HG03521 (cell line): ENCODE measurements around the gene CRYBB1.
"Not testable (repeated sequence)": the region's sequence is repeated elsewhere in the genome, so short reads cannot be mapped to it uniquely, and the experiment has no call there.

ENCODE experiments used
- ATAC-seq: cut with Tn5 transposase; IDR thresholded peaks from one replicate; pipeline ENCODE4 v1.9.1; 2021; ENCODE audit warnings: mild to moderate bottlenecking, moderate library complexity; ENCODE audit not compliant: unreplicated experiment

CRYBB1 gene

DNA sequence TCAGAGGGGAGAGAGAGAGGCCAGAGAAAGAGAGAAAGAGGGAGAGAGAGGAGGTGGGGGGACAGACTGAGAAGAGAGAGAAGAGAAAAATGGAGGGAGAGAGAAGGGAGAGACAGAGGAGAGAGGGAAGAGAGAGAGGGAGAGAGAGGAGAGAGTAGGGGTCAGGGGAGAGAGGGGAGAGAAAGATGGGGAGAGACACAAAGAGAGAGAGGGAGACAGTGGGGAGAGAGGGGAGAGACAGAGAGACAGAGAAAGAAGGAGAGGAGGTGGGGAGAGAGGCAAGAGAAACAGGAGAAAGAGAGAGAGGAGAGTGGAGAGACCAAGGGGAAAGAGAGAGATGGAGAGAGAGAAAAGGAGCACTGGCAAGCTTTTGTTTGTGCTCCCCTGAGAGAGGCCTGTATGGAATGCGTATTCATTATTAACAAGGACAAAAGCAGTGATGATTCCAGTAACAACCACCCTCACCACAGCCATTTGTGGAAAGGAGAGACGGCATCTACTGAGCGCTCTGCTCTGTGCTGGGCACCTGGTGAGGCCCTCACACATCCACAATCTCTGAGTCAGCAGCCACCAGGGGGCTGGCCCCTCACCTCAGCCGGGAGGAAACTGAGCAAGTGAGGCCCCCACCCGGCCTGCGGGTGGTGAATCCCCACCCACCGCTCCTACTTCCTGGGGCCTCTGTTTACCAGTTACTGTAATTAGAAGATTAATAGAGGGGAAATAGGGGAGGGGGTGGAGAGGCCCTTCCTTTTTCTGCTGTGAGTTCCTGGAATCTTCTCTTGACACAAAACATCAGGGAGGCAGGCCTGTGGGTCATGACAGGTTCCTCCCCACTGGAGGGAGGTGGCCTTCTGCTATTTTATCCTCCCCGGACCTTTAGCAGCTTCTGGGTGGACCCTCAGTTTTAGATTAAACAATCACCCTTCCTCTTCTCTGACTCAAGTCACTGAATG lies 24.9 kb upstream of the CRYBB1 start:
- ATAC-seq: no peak

DNA sequence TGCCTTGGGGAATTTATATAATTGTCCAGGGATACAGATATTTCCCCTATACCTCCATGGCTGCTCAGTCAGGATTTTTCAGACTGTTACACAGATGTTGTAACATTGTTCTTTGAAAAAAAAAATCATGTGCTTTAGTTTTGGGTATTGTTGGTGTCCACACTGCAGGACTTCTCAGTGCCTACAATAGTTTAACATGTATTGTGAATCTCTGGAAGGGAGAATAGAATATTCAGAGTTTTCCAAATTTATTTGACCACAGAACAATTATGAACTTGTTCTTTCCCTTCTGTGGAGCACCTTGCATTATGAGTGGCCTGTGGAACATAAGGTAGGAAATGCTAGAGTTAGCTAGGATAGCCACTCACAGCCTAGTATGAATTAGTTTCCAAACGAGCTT lies 18.5 kb upstream of the CRYBB1 start:
- ATAC-seq: no peak

DNA sequence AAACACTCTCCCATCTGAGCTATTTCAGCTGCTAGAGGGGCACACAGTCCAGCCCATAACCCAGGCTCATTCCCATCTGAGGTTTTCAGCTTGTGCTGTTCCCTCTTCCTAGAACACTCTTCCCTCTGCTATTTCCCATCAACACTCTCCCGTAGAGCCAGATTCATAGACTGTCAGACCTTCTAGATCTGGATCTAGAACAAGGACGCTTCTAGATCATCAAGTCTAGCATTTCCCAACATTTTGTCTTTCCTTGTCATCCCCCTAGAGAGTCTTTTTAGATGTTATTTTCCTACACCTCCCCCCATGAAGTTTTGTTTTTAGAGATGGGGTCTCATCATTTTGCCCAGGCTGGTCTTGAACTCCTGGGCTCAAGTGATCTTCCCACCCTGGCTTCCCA lies 17.3 kb upstream of the CRYBB1 start:
- ATAC-seq: no peak

DNA sequence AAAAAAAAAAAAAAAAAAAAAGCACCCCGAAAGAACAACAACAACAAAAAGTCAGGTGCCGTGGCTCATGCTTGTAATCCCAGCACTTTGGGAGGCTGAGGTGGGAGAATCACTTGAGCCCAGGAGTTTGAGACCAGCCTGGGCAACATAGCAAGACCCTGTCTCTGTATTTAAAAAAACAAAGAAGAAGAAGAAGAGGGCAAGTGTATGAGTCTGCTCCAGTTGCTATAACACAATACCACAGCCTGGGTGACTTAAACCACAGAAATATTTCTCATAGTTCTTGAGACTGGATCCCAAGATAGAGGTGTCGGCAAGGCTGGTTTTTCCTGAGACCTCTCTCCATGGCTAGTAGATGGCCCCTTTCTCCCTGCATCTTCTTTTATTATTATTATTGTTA lies 16.4 kb upstream of the CRYBB1 start:
- no peak for ATAC-seq

DNA sequence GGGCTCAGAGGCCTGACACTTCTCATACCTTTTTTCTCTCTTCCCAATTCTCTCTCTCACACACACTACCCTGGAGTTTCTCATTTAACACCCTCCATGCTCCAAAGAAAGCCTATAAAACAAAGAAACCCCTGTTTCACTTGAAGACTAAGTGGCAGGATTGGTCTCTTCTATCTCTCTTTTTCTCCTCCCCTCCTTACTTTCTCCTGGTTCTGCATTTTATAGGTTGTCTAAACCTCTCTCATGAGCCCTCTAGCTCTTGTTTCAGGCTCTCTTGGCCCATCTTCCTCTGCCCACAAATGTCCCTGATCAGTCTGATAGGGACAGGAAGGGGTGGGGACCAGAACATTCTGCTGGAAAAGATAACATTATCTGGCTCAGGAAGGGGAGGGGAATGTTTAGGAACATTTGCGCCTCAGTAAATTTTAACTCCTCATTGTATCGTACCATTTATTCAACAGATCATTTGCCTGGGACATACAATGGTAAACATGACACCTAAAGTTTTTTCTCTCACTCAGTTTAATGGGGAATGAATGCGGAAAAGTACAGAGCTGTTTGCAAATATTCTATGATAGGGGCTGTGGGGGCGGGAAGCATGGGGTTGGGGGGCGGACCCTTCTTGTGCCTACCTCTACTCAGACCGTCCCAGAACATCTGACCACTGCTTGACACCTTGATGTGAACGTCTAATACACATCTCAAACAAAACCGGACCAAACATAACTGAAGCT lies 14.8 kb upstream of the CRYBB1 start:
- ATAC-seq: no peak

DNA sequence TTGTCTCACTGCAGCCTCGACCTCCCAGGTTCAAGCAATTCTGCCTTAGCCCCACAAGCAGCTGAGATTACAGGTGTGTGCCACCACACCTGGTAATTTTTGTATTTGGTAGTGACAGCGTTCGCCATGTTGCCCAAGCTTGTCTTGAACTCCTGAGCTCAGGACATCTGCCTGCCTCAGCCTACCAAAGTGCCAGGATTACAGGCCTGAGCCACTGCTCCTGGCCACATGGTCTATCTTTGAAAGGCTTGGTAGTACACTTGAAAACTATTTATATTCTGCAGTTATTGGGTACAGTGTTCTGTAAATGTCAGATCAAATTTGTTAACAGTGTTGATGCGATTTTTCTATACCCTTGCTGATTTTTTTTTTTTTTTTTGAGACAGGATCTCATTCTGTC lies 13.5 kb upstream of the CRYBB1 start:
- no peak for ATAC-seq

DNA sequence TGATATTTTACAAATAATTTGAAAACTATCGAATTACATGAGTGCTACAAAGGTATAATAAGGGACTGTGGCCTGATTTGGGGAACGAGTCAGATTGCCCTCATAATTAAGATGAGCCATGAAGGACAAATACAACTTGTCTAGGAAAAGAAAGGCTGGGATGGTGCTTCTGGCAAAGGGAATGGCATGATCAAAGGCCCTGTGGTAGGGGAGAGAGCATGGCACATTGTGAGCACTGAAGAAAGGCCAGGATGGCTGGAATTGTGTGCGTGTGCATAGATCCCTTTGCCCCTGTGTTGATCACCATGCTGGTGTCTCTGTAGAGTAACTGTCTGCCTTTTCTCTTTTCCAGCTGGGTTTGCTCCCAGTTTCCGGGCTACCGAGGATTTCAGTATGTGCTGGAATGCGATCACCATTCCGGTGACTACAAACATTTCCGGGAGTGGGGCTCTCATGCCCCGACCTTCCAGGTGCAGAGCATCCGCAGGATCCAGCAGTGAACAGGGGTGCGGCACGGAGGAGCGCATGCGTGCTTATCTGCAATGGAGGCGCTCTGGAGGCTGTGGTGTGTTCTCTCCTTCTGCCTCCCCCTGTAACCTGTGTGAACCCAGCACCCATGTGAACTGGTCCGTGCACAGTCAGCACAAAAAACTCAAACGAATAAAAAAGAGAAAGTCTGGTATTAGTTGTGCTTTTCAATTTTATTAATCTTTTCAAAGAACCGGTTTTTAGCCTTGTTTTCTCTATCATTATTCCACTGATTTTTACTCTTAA lies 12.3 kb upstream of the CRYBB1 start:
- no peak for ATAC-seq

DNA sequence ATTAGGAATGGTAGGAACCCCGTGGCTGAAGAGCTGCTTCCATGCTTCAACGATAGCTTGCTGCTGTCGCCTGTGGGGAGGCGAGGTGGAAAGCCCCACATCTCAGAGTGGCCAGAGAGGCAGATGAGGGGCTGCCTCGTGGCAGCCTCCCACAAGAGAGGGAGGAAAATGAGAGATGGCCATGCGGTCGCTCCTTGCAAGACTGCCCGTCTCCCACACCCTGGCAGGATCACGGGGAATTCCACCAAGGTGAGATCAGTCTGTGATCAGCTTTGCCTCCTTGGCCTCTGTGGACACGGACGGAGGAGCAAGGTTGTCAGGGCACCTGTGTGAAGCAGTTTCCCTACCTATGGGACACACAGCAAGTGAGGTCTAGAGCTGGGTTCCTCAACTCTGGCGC lies 7.0 kb upstream of the CRYBB1 start:
- no peak for ATAC-seq

DNA sequence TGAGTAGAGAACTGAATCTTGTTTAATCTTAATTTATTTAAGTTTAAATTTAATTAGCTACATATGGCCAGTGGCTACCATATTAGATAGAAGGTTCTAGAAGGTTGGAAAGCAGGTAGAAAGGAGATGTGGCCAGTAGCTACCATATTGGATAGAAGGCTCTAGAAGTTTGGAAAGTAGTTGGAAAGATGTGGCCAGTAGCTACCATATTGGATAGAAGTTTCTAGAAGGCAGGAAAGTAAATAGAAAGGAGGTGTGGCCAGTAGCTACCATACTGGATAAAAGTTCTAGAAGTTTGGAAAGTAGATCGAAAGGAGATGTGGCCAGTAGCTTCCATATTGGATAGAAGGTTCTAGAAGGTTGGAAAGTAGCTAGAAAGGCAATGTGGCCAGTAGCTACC lies 6.2 kb upstream of the CRYBB1 start:
- no peak for ATAC-seq

DNA sequence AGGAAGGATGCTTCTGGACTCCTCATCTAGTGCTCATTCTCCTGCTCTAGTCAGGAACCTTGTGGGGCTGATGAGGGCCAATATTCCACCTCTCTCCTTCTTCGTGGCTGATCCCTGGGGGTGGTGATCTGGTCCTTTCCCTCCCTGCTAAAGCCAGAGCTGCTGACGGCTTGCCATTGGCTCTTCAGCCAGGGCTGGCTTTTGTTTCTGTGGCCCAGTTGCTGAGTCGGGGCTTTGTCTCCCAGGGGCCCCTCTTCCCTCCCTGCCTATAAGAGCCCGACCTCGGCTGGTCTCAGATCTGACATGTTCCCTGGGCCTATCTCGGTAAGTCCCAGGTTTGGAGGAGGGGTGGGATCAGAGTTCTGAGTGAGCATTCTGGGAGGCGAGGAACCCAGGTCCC lies 3.8 kb upstream of the CRYBB1 start, which contains the start of gene CRYBA4:
Gene CRYBA4, plus strand, starts transcription at position 301 of the 400 bp plus-strand sequence. CDS start 634 bp downstream, outside the sequence.
- no peak for ATAC-seq

DNA sequence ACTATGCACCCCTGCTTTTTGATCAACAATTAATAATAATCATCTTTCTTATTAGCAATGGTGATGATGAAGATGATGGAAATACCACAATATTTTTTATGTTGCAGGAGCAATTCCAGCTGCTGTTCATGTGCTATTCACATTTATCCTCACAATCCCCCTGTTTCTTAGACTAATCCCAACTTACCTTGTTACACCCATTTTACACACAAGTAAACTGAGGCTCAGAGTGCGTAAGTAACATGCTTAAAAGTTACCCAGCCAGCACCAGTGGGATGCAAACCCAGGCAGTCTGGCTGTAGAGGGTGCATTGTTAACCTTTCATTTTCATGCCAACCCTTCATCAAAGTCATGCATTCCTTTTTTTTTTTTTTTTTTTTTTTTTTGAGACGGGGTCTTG lies 2.4 kb upstream of the CRYBB1 start:
- ATAC-seq: no peak

DNA sequence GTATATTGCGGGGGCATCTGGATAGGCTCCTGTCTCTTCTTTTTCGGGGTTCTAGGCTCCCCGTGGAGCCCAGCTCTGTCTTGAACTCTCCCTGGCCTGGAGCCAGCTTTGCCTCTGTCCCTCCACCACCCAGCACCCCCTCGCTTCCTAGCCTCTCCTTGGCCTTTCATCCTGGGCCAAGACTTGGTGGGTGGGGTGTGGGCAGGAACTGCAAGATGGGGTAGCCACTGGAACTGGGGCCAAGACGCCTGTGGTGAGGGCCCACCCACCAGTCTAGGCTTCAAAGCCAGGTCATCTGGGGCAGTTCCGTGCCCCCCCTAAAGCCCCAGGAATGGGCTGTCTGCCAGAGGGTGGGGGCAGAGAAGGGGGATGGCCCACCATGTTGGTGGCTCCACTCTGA lies 1.7 kb upstream of the CRYBB1 start:
- no peak for ATAC-seq

DNA sequence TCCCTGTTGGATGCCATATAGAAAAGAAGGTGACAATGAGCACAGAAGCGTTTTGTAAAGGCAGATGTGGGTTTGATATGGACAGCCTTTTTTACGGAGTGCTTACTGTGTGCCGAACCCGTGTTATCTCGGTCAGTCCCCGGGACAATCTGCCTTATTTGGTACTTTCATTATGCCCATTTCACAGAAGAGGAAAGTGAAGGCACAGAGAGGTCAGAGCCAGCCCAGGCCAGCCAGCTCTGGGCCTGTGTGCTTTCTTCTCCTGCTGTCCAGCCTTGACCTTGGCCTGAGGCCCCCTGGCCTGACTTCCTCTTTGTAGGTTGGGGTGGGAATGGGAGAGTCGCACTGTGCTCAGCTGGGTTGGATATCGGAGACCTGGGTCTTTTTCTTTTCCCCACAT lies 628 bp upstream of the CRYBB1 start:
- no peak for ATAC-seq

DNA sequence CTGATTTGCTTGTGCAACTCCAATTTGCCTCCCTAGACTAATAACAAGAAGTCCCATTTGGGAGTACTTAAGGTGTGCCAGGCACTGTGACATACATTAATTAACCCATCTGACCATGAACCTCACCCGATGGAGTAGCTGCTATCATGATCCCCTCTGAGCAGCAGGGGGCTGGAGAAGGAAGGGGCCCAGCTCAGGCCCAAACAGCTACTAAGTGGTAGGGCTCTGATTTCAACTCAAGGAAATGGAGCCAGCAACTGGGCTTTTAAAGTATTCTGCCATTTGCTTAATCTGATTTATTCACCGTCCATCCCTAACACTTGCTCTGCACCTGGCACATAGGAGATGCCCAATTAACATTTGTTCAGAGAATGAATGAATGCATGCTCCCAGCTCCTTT lies 1.2 kb downstream of the CRYBB1 start:
- ATAC-seq: no peak

DNA sequence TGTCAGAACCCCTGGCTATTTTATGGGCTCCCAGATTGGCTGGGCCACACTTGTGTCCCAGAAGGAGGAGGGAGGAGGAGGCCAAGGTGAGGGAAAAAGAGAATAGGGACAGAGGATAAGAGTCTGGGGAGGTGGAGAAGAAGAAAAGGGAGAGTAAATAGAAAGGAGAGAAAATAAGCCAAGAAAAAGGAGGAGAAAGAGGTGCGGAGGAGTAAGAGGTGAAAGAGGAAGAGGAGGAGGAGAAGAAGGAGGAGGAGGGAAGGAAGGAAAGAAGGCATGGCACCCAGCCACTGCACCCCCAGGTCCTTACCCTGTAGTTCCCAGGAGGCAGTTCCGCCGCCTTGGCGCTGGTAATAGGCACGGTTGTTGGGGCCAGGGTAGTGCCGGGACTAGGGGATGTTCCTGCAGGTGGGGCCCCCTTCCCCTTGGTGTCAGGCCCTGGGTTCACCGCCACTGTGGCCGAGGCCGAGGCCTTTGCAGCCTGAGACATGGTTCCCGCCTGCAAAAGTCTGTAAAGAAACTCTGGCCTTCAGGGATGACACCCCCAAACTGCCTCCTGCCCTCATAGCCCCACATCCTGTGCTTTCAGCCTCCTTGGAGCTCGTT lies 1.9 kb downstream of the CRYBB1 start:
- no peak for ATAC-seq

DNA sequence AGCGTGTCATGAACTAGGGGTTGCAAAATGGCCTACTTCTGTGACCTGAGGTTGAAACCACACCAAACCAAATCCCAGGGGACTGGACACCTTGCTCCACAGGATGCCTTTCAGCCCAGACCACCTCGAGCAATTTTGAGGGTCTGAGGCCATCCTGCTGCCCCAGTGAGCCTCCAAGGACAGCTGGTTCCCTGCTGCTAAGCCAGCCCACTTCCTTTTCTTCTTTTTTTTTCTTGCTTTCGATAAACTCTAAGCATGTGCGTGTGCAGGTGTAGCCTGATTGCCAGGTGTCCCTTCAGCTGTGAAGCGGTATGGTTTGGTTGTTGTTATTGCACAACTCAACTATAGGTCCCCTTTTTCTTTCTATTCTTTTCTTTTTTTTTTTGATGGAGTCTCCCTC lies 2.7 kb downstream of the CRYBB1 start:
- no peak for ATAC-seq

DNA sequence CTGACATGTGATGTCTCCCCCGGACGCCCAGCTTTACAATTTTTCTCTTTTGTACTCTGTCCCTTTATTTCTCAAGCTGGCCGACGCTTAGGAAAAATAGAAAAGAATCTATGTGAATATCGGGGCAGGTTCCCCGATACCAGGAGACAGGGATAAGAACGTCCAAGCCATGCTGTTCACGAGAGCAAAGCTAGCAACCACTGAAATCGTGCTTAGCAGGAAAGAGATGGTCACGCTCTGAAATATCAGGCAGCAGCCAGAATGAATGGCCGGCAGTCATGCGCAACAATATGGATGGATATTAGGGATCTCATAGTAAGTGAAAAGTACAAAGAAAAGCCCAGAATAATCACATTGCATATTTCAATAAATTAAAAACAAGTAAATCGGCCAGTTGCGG lies 3.5 kb downstream of the CRYBB1 start:
- ATAC-seq: no peak

DNA sequence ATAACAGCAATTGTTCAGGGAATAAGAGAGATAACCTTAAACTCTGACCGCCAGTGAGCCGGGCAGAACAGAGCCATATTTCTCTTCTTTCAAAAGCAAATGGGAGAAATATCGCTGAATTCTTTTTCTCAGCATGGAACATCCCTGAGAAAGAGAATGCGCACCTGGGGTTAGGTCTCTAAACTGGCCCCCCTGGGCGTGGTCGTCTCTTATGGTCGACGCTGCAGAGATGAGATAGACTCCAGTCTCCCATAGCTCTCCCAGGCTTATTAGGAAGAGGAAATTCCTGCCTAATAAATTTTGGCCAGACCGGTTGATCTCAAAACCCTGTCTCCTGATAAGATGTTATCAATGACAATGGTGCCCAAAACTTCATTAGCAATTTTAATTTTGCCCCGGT lies 4.1 kb downstream of the CRYBB1 start:
- not testable (repeated sequence) for ATAC-seq

DNA sequence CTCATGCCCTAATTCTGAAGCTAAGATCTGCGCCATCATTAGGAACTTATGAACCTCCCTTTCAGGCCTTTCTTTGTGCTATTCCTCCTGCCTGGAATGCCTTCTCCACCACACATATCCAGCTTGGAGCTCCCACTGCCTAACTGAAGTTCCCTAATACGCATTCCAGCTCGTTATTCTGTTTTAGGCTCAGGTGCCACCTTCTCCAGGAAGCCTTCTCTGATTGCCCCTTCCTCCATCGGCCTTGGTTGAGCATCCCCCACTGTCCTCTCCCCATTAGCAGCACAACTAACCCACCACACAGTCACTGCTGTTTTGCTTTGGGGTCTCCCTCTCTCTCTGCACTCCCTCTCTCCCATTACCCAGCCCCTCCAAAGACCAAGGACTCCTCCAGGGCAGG lies 5.2 kb downstream of the CRYBB1 start:
- no peak for ATAC-seq

DNA sequence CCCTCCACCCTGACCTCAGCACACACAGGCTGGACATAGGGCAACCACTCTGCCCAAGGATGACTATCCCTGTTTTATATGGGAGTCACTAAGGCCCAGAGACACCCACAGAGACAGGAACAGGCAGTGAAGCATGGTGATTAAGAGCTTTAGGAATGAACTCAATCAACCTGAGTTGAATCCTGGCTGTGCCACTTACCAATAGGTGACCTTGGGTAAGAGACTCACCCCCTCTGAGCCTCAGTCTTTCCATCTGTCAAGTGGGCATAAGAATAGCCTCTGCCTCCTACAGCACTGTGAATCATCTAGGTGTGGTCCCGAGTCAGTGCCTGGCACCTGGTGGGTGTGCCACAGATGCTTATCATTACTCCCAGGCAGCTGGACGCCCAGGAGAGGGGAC lies 6.8 kb downstream of the CRYBB1 start:
- no peak for ATAC-seq
